HepG2 (cell line): ENCODE measurements around the gene INO80. TPM values are rescaled to one million over a fixed set of nuclear protein-coding genes. Genes with fewer than 3 reads are reported as not detected.
A peak's percentile ranks its signal among the peaks of the same experiment; 100 is the strongest.

Source experiments
- ATAC-seq: fragments of 200-7000 bp; cut with Tn5 transposase; 3 replicates; pipeline ENCODE4 v1.9.1; 2020; ENCODE audit warnings: mild to moderate bottlenecking, moderate library complexity
- BruUV-seq: library from RNA; stranded (reverse); fragments of 400-500 nt; replicated peaks from 2 replicates; lab custom pipeline; 2021; lab: Mats Ljungman, UMichigan
- CTCF ChIA-PET: fragments of 300-600 bp; formaldehyde crosslinking; extraction: SDS; loops from one replicate; lab custom pipeline; 2021; ENCODE audit warnings: low total read pairs, inconsistent platforms, low intra/inter-chr PET ratio; lab: Yijun Ruan, JAX
- POLR2A ChIA-PET: fragments of 350-600 bp; sonication (Branson Sonifier 250); formaldehyde crosslinking; loops from one replicate; lab custom pipeline; 2020; ENCODE audit warnings: antibody characterized with exemption, inconsistent platforms; lab: Yijun Ruan, JAX
- DNase-seq: peaks from one replicate; pipeline ENCODE4 v3.0.0-alpha.2; 2015; ENCODE audit warnings: low spot score
- FAIRE-seq: peaks from 3 replicates; lab custom pipeline; 2011; peaks lifted over from hg19 to GRCh38; lab: Jason Lieb, UNC
- H2AFZ ChIP-seq: one replicate; pipeline ENCODE4 v1.6.1; 2011; ENCODE audit warnings: low read length, inconsistent platforms
- H3K27ac ChIP-seq: fragments of 300-600 bp; 3 replicates; pipeline ENCODE4 v1.8.0; 2011; ENCODE audit warnings: mixed run types, mild to moderate bottlenecking, mixed read lengths, low read length, inconsistent platforms; ENCODE audit not compliant: insufficient read depth; ENCODE audit errors: extremely low read length
- H3K27me3 ChIP-seq, 2 experiments: fragments of 200-600 bp in 1 of 2; 2 replicates in 1 of 2; 3 replicates in 1 of 2; pipeline versions ENCODE4 v1.6.0 to v1.8.0; 2011; ENCODE audit warnings: low read length in 2 of 2, mild to moderate bottlenecking in 2 of 2, moderate library complexity in 2 of 2, inconsistent platforms in 1 of 2; ENCODE audit not compliant: insufficient read depth in 2 of 2, control insufficient read depth in 1 of 2
- H3K36me3 ChIP-seq, 2 experiments: fragments of 200-600 bp in 1 of 2; replicated peaks in 1 of 2; 2 replicates in 1 of 2; 3 replicates in 1 of 2; pipeline versions ENCODE4 v1.5.1 to v1.8.0; 2011; ENCODE audit warnings: low read length in 2 of 2, inconsistent platforms in 1 of 2; ENCODE audit not compliant: insufficient read depth in 2 of 2, control insufficient read depth in 1 of 2
- H3K4me1 ChIP-seq: 2 replicates; pipeline ENCODE4 v1.5.1; 2012; ENCODE audit warnings: low read length, inconsistent platforms; ENCODE audit not compliant: insufficient read depth
- H3K4me2 ChIP-seq: 2 replicates; pipeline ENCODE4 v1.6.0; 2011; ENCODE audit warnings: low read depth, low read length, inconsistent platforms
- H3K4me3 ChIP-seq, 3 experiments: fragments of 200-600 bp in 1 of 3; sonication (generic), shearing (Covaris generic) in 1 of 3; replicated peaks in 1 of 3; 2 replicates each; pipeline ENCODE4 v1.5.1; 2011 to 2016; ENCODE audit warnings: low read length in 3 of 3, inconsistent platforms in 2 of 3, low read depth in 2 of 3, mild to moderate bottlenecking in 2 of 3, control low read depth in 1 of 3, mixed read lengths in 1 of 3; ENCODE audit not compliant: insufficient read depth in 1 of 3
- H3K79me2 ChIP-seq: one replicate; pipeline ENCODE4 v1.6.1; 2011; ENCODE audit warnings: low read length, inconsistent platforms; ENCODE audit not compliant: insufficient read depth
- H3K9ac ChIP-seq: 2 replicates; pipeline ENCODE4 v1.6.0; 2011; ENCODE audit warnings: mild to moderate bottlenecking, low read depth, low read length, inconsistent platforms; ENCODE audit not compliant: insufficient read depth
- H3K9me3 ChIP-seq: 2 replicates; pipeline ENCODE4 v1.5.1; 2012; ENCODE audit warnings: mild to moderate bottlenecking, low read length
- H4K20me1 ChIP-seq: 2 replicates; pipeline ENCODE4 v1.6.0; 2011; ENCODE audit warnings: inconsistent platforms, mild to moderate bottlenecking, low read length, moderate library complexity; ENCODE audit not compliant: insufficient read depth
- ARID5B ChIP-seq: IDR thresholded peaks from 2 replicates; pipeline ENCODE4 v1.4.0; 2020; ENCODE audit warnings: mild to moderate bottlenecking, missing genetic modification reagents
- ELF4 ChIP-seq: sonication (generic); formaldehyde crosslinking; IDR thresholded peaks from 2 replicates; pipeline ENCODE4 v1.5.0; 2020; ENCODE audit warnings: missing genetic modification reagents, mild to moderate bottlenecking, moderate library complexity, borderline replicate concordance
- EP300 ChIP-seq, 3 experiments: sonication (generic) in 1 of 3; formaldehyde crosslinking in 1 of 3; IDR thresholded peaks; 2 replicates each; pipeline versions ENCODE4 v1.5.1 to v1.6.1; 2011 to 2020; ENCODE audit warnings: low read depth in 2 of 3, low read length in 2 of 3, borderline replicate concordance in 1 of 3, improper control_type of control experiment in 1 of 3, mild to moderate bottlenecking in 1 of 3, missing genetic modification reagents in 1 of 3, moderate library complexity in 1 of 3
- HNF4A ChIP-seq: sonication (generic); formaldehyde crosslinking; IDR thresholded peaks from 2 replicates; pipeline ENCODE4 v1.4.0; 2020; ENCODE audit warnings: missing genetic modification reagents
- MEIS1 ChIP-seq: sonication (generic); formaldehyde crosslinking; IDR thresholded peaks from 2 replicates; pipeline ENCODE4 v1.9.0; 2021; ENCODE audit warnings: mild to moderate bottlenecking, missing genetic modification reagents, moderate library complexity, borderline replicate concordance
- MLX ChIP-seq: IDR thresholded peaks from 2 replicates; pipeline ENCODE4 v1.6.1; 2016
- NR2F1 ChIP-seq, 2 experiments: fragments of 450-650 bp in 1 of 2; formaldehyde crosslinking in 1 of 2; IDR thresholded peaks; 2 replicates each; pipeline versions ENCODE4 v1.5.0 to v1.6.1; 2016 to 2020; ENCODE audit warnings: mild to moderate bottlenecking in 1 of 2, missing compliant biosample characterization in 1 of 2, missing genetic modification reagents in 1 of 2, moderate library complexity in 1 of 2
- NR2F6 ChIP-seq, 2 experiments: IDR thresholded peaks; 2 replicates each; pipeline ENCODE4 v1.6.1; 2016; ENCODE audit warnings: antibody characterized with exemption in 1 of 2, mild to moderate bottlenecking in 1 of 2
- POLR2A ChIP-seq, 2 experiments: IDR thresholded peaks; 2 replicates each; pipeline ENCODE4 v1.6.1; 2011; ENCODE audit warnings: low read depth in 2 of 2, low read length in 2 of 2, mild to moderate bottlenecking in 1 of 2, moderate library complexity in 1 of 2; ENCODE audit not compliant: insufficient read depth in 1 of 2
- TEAD3 ChIP-seq: optimal IDR thresholded peaks from 2 replicates; pipeline ENCODE3; 2016; ENCODE audit warnings: borderline replicate concordance
- ZNF207 ChIP-seq: fragments of 450-650 bp; IDR thresholded peaks from 2 replicates; pipeline ENCODE4 v1.6.1; 2016; ENCODE audit warnings: antibody characterized with exemption, borderline replicate concordance
- ZNF430 ChIP-seq: sonication (generic); formaldehyde crosslinking; IDR thresholded peaks from 2 replicates; pipeline ENCODE4 v1.9.0; 2021; ENCODE audit warnings: mild to moderate bottlenecking, missing genetic modification reagents
- ZNF552 ChIP-seq: sonication (generic); formaldehyde crosslinking; IDR thresholded peaks from 2 replicates; pipeline ENCODE4 v1.9.0; 2022; ENCODE audit warnings: missing genetic modification reagents, mild to moderate bottlenecking, borderline replicate concordance
- ZNF746 ChIP-seq: sonication (generic); formaldehyde crosslinking; IDR thresholded peaks from 2 replicates; pipeline ENCODE4 v1.8.0; 2022; ENCODE audit warnings: mild to moderate bottlenecking, missing genetic modification reagents
- ZNF776 ChIP-seq: sonication (generic); formaldehyde crosslinking; IDR thresholded peaks from 2 replicates; pipeline ENCODE4 v1.4.0; 2020; ENCODE audit warnings: mild to moderate bottlenecking, missing genetic modification reagents
- WGBS: methylation state at CpG from one replicate; pipeline ENCODE4 v1.1.6; 2017; ENCODE audit warnings: low lambda C conversion rate; 5-methylcytosine and 5-hydroxymethylcytosine counted together
- in situ Hi-C: cut with HindIII; loops from 2 replicates; pipeline ENCODE4 v1.10.0; 2017; ENCODE audit warnings: low pct_unique_long_range_greater_than_20kb; ENCODE audit not compliant: extremely low pct_ligation_motif_present
- intact Hi-C: fragments of 100-400 bp; cut with micrococcal nuclease; formaldehyde crosslinking; loops from one replicate; pipeline ENCODE4 v1.10.0; 2022; ENCODE audit not compliant: unreplicated experiment
- polyA plus RNA-seq, 8 experiments: library from polyadenylated mRNA; depleted of rRNA in 3 of 8; stranded (reverse) in 7 of 8; unstranded in 1 of 8; fragments of >200 nt; fragmentation: Illumina TruSeq in 4 of 8; extraction: Trizol in 4 of 8; gene quantifications; 2 replicates each; pipeline versions ENCODE4 v1.2.1 to v1.2.3, GENCODE V29; 2011 to 2016; ENCODE audit warnings: low read depth in 4 of 8, missing spikeins in 1 of 8, mixed read lengths in 1 of 8; ENCODE audit not compliant: insufficient read depth in 1 of 8
- total RNA-seq, 5 experiments: library from RNA; depleted of rRNA; stranded (reverse); fragments of >200 nt; fragmentation: Illumina TruSeq; extraction: Trizol; gene quantifications; 2 replicates each; pipeline ENCODE4 v1.2.3, GENCODE V29; 2016; ENCODE audit warnings: low read depth in 1 of 5
- TF ChIP-seq, protein P1 (sequence below): sonication (generic); formaldehyde crosslinking; IDR thresholded peaks from 2 replicates; pipeline ENCODE4 v1.4.0; 2020; ENCODE audit warnings: missing genetic modification reagents, borderline replicate concordance

The INO80 gene
- total and polyA plus RNA-seq, 2 of the 13 experiments (the other 11 are each of a cell fraction or from before 2014, with no cell fraction given), result 3.6 to 14.8 TPM

DNA sequence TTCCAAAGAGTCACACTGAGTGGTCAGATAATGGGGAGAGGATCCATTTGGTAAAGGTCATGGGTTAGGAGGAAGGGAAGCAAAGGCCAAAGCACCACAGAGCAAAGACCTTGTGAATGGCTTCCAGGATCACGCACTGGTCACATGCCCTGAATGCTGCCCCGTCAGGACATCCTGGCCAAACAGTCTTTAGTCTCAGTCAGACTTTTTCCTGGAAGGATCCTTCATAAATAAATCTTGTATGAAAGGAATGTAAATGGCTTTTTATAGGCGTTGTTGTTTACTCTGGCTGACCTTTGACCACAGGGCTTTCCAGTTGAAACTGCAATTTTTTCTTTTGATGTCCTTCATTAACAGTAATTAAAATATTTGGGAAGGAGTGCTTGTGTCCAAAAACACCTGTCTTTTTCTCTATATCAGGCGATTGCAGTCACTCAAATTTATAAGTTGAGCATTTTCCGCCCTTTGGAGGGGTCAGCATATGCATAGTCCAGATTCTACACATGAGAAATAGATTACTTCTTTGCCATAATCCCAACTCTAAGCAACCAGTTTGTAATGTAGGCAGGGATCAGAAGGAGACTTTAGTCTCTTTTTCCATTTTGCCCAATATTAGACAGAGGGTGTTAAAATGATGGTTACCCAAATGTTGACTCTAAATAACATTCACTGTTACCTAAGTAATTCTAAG lies 114.4 kb downstream of the INO80 start:
- H3K4me3 ChIP-seq, result no peak overlapping the region
- in situ Hi-C loops (no loop called here), intact Hi-C loops (no loop called here)
- ChIA-PET CTCF (no interaction called here), POLR2A (no interaction called here)
- 74% methylated on average over 5 of the region's 5 CpGs for WGBS
- H3K4me1 ChIP-seq, result peaks cover 12% of the 10 kb centered on the region
- DNase-seq (no peak), FAIRE-seq (peak; percentile 37), ATAC-seq (no peak)
- no TSS peak for BruUV-seq
- peaks cover 23 to 64% of the 10 kb centered on the region in 2 experiments for H3K36me3 ChIP-seq
- no peak overlapping the region for H3K4me2 ChIP-seq
- no peaks in the 10 kb centered on the region for H4K20me1 ChIP-seq
- H3K27me3 ChIP-seq, result no peaks in the 10 kb centered on the region
- H2AFZ ChIP-seq, result no peak overlapping the region
- no peaks in the 10 kb centered on the region for H3K79me2 ChIP-seq
- H3K9ac ChIP-seq, result no peak overlapping the region
- no peaks in the 10 kb centered on the region for H3K9me3 ChIP-seq
- peak overlapping the region; percentile 16 for H3K27ac ChIP-seq
- TF ChIP-seq EP300 (IDR thresholded peaks at IDR 0.05; ENCODE audit: low read depth in 2 of 2, low read length in 2 of 2) (0 out of 4 replicates have a peak, but pooled peaks of 1 of the 2 experiments have one; percentile 7), EP300 (CRISPR knock-in tag; IDR thresholded peaks at IDR 0.05; ENCODE audit: borderline replicate concordance) (no peak), ZNF746 (CRISPR knock-in tag) (no peak), ZNF207 (no peak), ELF4 (CRISPR knock-in tag) (no peak), HNF4A (peak; percentile 28; the same call in 1 of the 2 replicates), ARID5B (CRISPR knock-in tag) (no peak), TEAD3 (CRISPR knock-in tag) (peak; percentile 13), NR2F6 (IDR thresholded peaks at IDR 0.05) (peak; percentile 66), NR2F6 (CRISPR knock-in tag; IDR thresholded peaks at IDR 0.05) (peak; percentile 47), ZNF430 (CRISPR knock-in tag) (no peak), ZNF552 (CRISPR knock-in tag) (no peak), NR2F1 (CRISPR knock-in tag; IDR thresholded peaks at IDR 0.05) (peak in 1 of 2 experiments; percentile 31; a peak in 1 of 4 replicates), POLR2A (IDR thresholded peaks at IDR 0.05; ENCODE audit: insufficient read depth in 1 of 2, low read depth in 2 of 2, low read length in 2 of 2) (no peak), MEIS1 (CRISPR knock-in tag) (no peak), MLX (peak; percentile 51; the same call in 1 of the 2 replicates), ZNF776 (no peak)
- TF ChIP-seq, protein P1, sequence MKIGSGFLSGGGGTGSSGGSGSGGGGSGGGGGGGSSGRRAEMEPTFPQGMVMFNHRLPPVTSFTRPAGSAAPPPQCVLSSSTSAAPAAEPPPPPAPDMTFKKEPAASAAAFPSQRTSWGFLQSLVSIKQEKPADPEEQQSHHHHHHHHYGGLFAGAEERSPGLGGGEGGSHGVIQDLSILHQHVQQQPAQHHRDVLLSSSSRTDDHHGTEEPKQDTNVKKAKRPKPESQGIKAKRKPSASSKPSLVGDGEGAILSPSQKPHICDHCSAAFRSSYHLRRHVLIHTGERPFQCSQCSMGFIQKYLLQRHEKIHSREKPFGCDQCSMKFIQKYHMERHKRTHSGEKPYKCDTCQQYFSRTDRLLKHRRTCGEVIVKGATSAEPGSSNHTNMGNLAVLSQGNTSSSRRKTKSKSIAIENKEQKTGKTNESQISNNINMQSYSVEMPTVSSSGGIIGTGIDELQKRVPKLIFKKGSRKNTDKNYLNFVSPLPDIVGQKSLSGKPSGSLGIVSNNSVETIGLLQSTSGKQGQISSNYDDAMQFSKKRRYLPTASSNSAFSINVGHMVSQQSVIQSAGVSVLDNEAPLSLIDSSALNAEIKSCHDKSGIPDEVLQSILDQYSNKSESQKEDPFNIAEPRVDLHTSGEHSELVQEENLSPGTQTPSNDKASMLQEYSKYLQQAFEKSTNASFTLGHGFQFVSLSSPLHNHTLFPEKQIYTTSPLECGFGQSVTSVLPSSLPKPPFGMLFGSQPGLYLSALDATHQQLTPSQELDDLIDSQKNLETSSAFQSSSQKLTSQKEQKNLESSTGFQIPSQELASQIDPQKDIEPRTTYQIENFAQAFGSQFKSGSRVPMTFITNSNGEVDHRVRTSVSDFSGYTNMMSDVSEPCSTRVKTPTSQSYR (CRISPR knock-in tag), result no peak
